AG08396 (cell line): ENCODE measurements around the gene TP53I13.
"Not testable (repeated sequence)": the region's sequence is repeated elsewhere in the genome, so short reads cannot be mapped to it uniquely, and the experiment has no call there.

ENCODE experiments used
- DNase-seq: peaks from one replicate; pipeline ENCODE4 v3.0.0; 2012; ENCODE audit warnings: low spot score, mixed read lengths

TP53I13 gene

GRCh38 chr17:29568331-29569244, at the start of gene TP53I13:
TSS of gene TP53I13 (plus strand) at chr17:29568701. CDS start at chr17:29568759, 58 bp downstream.
- peak; percentile 87 for DNase-seq

- DNase-seq = no peak
These were observed 43.8 kb upstream of the TP53I13 start for GRCh38 chr17:29524692-29525091.

- DNase-seq = no peak
These were observed 42.2 kb upstream of the TP53I13 start for GRCh38 chr17:29526322-29526721.

- no peak for DNase-seq
These were observed 34.5 kb upstream of the TP53I13 start for GRCh38 chr17:29533976-29534375.

- no peak for DNase-seq
These were observed 24.4 kb upstream of the TP53I13 start for GRCh38 chr17:29544066-29544465.

GRCh38 chr17:29546085-29546484, 22.4 kb upstream of the TP53I13 start:
- DNase-seq = no peak

GRCh38 chr17:29546830-29547229, 21.7 kb upstream of the TP53I13 start:
- no peak for DNase-seq

GRCh38 chr17:29549177-29549923, 19.2 kb upstream of the TP53I13 start:
- no peak for DNase-seq

- DNase-seq = no peak
These were observed 12.7 kb upstream of the TP53I13 start for GRCh38 chr17:29555840-29556239.

GRCh38 chr17:29557085-29557738, 11.3 kb upstream of the TP53I13 start:
- DNase-seq = peak; percentile 27

- no peak for DNase-seq
These were observed 10.8 kb upstream of the TP53I13 start for GRCh38 chr17:29557739-29558116.

GRCh38 chr17:29558139-29558538, 10.4 kb upstream of the TP53I13 start:
- DNase-seq = not testable (repeated sequence)

GRCh38 chr17:29559640-29560039, 8.9 kb upstream of the TP53I13 start:
- DNase-seq = no peak

GRCh38 chr17:29560316-29560715, 8.2 kb upstream of the TP53I13 start:
- DNase-seq = no peak

GRCh38 chr17:29561554-29562517, 6.7 kb upstream of the TP53I13 start:
- peak; percentile 5 for DNase-seq

GRCh38 chr17:29562615-29563014, 5.9 kb upstream of the TP53I13 start:
- no peak for DNase-seq

- no peak for DNase-seq
These were observed 4.7 kb upstream of the TP53I13 start for GRCh38 chr17:29563816-29564215.

GRCh38 chr17:29565643-29566472, 2.6 kb upstream of the TP53I13 start:
- DNase-seq = peak; percentile 3

- peak; percentile 92 for DNase-seq
These were observed 1.8 kb upstream of the TP53I13 start, which contains the start of gene ABHD15 for GRCh38 chr17:29566473-29567303. TSS of gene ABHD15 (minus strand) at chr17:29567037. CDS start at chr17:29566966, 71 bp downstream.

- peak; percentile 46 for DNase-seq
These were observed 1.3 kb upstream of the TP53I13 start for GRCh38 chr17:29567304-29567553.
